ENCODE results near the gene BRIX1.

GRCh38 chr5:34881246-34881645, 34.3 kb upstream of the BRIX1 start:
- TF ChIP-seq POLR2A (IDR thresholded peaks at IDR 0.05): no peak
- no peak for TF ChIP-seq CTCF (IDR thresholded peaks at IDR 0.05)

Data from testis (tissue), 2 donors.